ENCODE results near the gene SLC7A14. TPM values are rescaled to one million over a fixed set of nuclear protein-coding genes. Genes with fewer than 3 reads are reported as not detected.

Gene SLC7A14
- total and polyA plus RNA-seq, 2 of the 13 experiments (the other 11 are each of a cell fraction or from before 2014, with no cell fraction given), result not detected

- no peak for TF ChIP-seq KIAA2018 (CRISPR knock-in tag; IDR thresholded peaks at IDR 0.05; ENCODE audit: borderline replicate concordance)
- no peak for TF ChIP-seq PRPF4 (IDR thresholded peaks at IDR 0.05; ENCODE audit: low read depth, low read length, poor library complexity, severe bottlenecking)
- TF ChIP-seq HIVEP1 (CRISPR knock-in tag; IDR thresholded peaks at IDR 0.05), result no peak
- no peak for TF ChIP-seq ZNF275 (CRISPR knock-in tag; IDR thresholded peaks at IDR 0.05; ENCODE audit: borderline replicate concordance)
- TF ChIP-seq YY1 (IDR thresholded peaks at IDR 0.05; ENCODE audit: insufficient read depth, insufficient replicate concordance, low read depth, low read length), result no peak
- no peak for TF ChIP-seq TRIM24 (CRISPR knock-in tag; IDR thresholded peaks at IDR 0.05)
- no peak for TF ChIP-seq HINFP (CRISPR knock-in tag; IDR thresholded peaks at IDR 0.05; ENCODE audit: low read depth)
- TF ChIP-seq ARID5B (CRISPR knock-in tag; IDR thresholded peaks at IDR 0.05), result no peak
- no peak for TF ChIP-seq IKZF5 (CRISPR knock-in tag; IDR thresholded peaks at IDR 0.05)
- no peak for TF ChIP-seq ASH2L (IDR thresholded peaks at IDR 0.05; ENCODE audit: insufficient read length, low read depth, low read length)
- no peak for TF ChIP-seq SYNCRIP (IDR thresholded peaks at IDR 0.05; ENCODE audit: insufficient read depth, low read depth, low read length)
- no peak for TF ChIP-seq ZNF253 (CRISPR knock-in tag; IDR thresholded peaks at IDR 0.05; ENCODE audit: borderline replicate concordance)
Observed at GRCh38 chr3:170605490-170605889, 19.6 kb upstream of the SLC7A14 start (continued).
